Measurements from ENCODE around the gene ITPKB.
"Not testable (repeated sequence)": the region's sequence is repeated elsewhere in the genome, so short reads cannot be mapped to it uniquely, and the experiment has no call there.

Gene ITPKB

DNA sequence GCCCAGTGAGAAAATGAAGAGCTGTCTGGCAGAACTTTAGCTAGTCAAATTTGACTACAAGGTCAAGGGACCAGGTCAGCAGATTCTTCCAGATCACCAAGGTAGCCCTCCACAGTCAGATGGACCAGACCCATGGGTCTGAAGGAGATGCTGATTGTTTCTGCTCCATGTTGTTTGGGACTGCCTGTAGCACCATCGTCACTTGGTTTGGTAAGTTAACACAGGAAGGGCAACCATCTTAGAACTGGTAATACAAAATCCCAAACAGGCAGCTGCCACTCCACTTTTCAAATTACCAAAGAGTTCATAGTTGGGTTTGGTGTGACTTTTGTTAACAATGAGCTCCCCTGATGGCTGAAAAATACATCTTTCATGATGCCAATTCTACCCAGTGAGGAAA lies 9.0 kb downstream of the ITPKB start:
- H3K4me3 ChIP-seq (ENCODE audit: low read length), result no peak overlapping the region
- TF ChIP-seq ZNF274 (IDR thresholded peaks at IDR 0.05; ENCODE audit: low read depth, low read length), result no peak

DNA sequence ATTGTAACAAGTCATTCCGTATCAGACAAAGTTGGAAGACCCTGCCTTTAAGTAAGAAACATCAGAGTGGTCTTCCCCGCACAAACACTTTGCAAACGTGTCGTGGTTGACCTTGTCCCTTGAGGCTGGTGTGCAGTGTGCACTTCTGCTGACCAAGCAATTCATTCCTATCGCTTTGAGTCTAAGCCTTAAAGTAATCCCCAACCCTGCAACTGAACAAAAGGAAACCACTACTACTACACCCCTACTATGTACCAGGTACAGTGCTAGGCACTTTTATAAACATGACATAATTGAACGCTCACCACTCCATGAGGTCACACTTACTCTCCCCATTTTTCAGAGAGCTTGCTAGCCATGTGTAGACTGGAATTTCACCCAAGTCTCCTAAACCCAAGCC lies 10.6 kb downstream of the ITPKB start:
- no peak for TF ChIP-seq ZNF274 (IDR thresholded peaks at IDR 0.05; ENCODE audit: low read depth, low read length)
- H3K4me3 ChIP-seq (ENCODE audit: low read length), result no peak overlapping the region

DNA sequence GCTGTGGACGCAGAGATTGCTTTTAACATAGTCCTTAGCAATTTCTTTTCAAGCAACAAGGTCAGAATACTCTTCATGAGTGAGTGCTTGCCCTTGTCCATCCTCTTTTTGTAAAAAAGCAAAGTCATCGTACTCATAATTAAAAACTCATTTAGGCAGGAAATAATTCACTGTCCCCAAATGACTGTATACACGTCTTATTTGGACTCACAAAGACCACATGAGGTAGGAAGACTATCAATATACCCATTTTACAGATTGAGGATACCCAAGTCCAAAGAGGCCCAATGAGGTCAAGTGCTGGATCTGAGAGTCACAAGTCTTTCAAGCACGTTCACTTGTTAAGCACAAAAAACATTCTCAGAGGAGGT lies 13.2 kb downstream of the ITPKB start:
- TF ChIP-seq ZNF274 (IDR thresholded peaks at IDR 0.05; ENCODE audit: low read depth, low read length), result no peak

DNA sequence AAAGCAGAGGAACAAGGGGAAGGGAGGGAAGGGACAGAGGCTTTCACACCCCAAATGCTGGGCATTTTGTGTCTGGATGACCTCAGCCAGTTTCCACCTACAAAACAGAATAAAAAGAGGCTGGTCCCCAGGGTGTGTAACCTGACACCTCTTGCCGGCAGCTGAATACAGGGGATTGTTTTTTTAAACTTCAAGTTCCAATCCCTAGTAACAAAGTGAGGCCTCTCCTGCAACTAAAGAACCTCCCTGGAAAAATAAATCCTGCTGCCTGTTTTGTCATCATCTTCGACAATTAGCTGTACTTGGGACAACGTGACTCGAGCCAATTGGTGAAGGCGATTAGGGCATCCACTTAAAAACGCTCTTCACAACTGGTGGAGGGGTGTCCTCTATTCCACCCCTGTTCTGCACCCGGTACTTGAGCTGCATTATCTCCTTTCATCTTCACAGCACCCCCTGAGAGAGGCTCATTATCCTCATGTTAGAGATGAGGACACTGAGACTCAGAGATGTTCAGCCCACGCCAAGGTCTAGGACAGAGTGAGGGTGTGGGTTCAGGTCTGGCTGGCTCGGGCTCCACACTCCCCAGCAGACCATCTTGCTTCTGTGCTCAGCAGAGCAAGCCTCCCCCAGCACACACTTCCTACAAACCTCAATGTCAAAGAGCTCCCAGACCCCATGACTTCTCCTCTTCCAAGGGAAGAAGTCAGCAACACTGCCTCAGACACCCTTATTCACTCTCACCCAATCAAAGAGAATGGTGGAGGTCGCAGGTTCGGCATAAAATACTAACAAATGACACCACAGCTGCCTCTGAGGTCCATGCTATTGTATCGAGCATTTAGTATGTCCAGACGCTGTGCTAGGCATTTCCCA lies 15.2 kb downstream of the ITPKB start:
- H3K4me3 ChIP-seq (ENCODE audit: low read length), result no peak overlapping the region
- no peak for TF ChIP-seq ZNF274 (IDR thresholded peaks at IDR 0.05; ENCODE audit: low read depth, low read length)

More for the DNA sequence above, 13.2 kb downstream of the ITPKB start:
- no peak overlapping the region for H3K4me3 ChIP-seq (ENCODE audit: low read length)

DNA sequence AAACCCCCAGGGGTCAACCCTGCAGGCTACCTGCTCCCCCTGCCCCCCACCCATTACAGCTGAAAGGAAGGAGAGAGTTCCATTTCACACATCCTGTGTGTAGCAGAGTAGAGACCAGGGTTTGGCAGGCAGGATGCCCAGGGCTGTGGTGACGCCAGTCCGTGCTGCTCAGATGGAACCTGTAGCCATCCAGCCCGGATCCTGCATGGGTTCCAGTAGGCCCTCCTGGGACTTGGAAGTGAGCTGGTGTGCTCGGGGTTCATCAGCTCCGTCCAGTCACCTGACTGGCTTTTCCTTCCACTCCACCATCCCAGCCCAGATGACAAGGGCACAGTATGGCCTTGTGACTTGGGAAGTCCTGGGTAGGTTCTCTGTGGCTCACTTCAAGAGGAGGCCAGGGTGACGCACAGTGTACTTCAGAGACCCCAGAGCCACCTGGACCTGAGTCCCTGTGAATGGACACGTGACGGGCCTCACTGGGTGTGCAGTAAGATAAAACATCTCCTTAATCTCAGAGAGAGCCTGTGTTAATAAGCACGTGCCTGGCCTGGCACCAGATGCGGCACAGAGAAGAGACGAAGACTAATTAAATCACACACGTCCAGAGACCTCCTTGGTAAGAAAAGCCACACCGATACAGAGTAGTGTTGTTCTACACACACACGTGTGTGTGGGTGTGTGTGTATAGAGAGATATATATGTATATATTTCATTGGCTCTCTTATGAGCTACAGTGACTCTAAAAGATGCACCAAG lies 16.0 kb downstream of the ITPKB start:
- no peak overlapping the region for H3K4me3 ChIP-seq (ENCODE audit: low read length)
- TF ChIP-seq ZNF274 (IDR thresholded peaks at IDR 0.05; ENCODE audit: low read depth, low read length), result no peak

DNA sequence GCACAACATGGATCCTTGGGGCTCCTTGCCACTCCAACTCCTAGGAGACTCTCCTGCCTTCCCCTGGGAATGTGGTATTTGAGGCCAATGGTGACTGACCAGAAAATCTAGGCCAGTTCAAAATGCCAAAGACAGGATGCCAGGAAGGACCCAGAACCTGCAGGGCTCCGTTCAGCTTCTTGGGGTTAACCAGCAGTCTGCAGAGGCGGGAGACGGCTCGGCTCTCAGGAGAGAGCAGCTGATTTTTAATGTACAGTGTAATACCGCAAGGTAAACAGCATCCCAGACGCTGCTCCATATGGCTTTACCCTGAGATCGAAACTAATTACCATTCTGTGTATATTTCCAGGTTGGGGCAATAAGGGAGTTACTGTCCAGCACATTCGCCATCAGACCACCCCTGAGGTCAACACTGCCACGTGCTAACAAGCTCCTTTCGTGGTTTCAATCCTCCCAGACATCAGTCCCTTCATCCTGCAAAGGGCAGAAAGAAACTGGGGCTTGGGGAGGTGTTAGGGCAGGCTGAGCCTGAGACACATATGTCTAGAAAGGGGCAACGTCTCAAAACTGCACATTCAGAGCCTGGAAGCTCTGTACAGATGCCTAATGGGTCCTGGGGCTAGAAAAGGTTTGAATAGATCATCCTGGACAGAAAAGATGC lies 16.7 kb downstream of the ITPKB start:
- H3K4me3 ChIP-seq (ENCODE audit: low read length), result no peak overlapping the region
- no peak for TF ChIP-seq ZNF274 (IDR thresholded peaks at IDR 0.05; ENCODE audit: low read depth, low read length)

DNA sequence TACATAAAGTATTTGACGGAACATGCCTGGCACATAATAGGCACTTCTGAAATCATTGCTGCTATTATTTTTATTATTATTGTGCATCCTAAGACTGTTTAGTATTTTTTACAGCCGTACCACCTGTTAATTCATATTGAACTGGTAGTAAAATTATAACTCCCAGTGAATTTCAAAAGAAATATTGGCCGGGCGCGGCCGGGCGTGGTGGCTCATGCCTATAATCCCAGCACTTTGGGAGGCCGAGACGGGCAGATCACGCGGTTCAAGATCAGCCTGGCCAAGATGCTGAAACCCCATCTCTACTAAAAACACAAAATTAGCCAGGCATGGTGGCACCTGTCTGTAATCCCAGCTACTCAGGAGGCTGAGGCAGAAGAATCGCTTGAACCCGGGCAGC lies 18.5 kb downstream of the ITPKB start:
- not testable (repeated sequence) for H3K4me3 ChIP-seq (ENCODE audit: low read length)

DNA sequence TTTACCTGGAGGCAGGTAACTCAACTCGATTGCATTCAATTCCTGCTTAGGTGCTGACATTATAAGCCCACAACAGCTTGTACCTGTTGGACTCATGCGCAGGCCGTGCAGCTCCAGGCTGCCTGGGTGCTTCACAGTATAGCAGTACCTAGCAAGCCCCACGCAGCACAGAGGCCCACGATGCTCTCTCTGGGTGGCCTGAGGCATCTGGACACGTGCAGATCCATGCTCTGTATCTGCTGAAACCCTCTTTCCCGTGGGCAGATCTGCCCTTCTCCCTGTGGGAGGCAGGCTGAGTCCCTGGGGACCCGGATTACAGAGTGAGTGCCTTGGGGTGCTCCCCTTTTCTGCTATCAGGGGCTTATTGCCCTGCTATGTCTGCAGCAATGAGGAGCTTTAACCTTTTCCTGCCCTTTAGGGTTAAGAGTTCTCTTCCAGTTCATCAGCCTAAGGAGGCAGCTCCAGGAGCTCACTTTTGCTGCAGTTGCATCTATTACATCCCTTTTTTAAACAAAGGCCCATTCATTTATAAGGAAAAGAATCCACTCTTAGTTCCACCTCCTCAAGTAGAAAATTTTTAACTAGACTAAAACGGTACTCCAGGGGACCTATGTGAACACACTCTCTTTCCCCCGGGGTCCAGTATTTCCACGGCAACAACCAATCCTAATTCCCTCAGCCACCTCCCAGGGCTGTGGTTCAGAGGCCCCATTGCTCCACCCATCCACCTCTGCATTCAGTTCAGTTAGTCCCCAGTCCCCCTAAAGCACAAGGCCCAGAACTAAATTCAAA lies 19.3 kb downstream of the ITPKB start:
- H3K4me3 ChIP-seq (ENCODE audit: low read length), result no peak overlapping the region
- TF ChIP-seq ZNF274 (IDR thresholded peaks at IDR 0.05; ENCODE audit: low read depth, low read length), result no peak

DNA sequence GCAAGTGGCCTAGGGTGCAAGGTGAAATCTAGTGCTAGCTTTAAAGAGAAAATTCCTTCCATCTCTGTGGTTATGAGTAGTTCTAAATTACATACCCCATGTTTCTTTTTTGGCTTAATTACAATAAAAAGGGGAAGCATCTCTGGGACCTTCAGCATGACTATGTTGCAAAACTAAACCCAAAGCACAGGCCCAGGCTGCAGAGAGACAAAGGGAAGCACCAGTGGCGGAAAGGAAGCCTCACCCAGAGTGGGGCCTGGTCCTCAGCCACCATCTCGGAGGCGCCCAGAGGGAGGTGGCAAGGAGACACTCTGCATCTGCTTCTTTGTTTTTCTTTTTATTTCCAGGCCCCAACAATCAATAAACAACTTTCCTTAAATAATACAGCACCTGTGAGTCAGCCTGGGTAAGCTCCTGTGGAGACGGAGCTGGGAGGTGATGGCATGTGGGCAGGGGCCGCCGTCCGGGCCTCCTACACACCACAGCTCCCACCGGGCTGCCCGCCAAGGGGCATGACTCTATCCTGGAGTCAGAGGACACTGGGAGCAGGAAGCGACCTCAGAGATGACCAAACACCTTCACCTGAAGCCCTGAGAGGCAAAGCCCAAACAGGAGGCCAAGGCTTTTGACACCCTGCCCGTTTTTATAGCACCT lies 21.7 kb downstream of the ITPKB start:
- H3K4me3 ChIP-seq (ENCODE audit: low read length), result no peak overlapping the region
- TF ChIP-seq ZNF274 (IDR thresholded peaks at IDR 0.05; ENCODE audit: low read depth, low read length), result no peak

DNA sequence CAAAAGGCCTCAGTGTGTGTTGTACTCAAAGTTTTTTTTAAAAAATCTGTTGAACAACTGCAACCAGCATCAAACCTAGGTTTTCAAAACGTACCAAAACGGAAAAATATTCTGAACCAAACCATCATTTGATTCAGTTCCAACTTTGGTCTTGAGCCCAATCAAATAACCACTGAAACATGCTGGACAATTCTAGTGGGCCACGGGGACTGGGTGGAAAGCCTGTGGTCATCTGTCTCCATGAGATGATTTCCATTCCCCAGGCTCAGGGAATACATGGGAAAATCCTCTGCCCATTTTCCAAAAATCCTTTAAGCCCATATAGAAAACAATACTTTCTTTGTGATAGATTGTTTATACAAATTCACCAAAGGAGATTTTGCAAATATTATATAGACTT lies 22.5 kb downstream of the ITPKB start:
- H3K4me3 ChIP-seq (ENCODE audit: low read length), result no peak overlapping the region
- no peak for TF ChIP-seq ZNF274 (IDR thresholded peaks at IDR 0.05; ENCODE audit: low read depth, low read length)

DNA sequence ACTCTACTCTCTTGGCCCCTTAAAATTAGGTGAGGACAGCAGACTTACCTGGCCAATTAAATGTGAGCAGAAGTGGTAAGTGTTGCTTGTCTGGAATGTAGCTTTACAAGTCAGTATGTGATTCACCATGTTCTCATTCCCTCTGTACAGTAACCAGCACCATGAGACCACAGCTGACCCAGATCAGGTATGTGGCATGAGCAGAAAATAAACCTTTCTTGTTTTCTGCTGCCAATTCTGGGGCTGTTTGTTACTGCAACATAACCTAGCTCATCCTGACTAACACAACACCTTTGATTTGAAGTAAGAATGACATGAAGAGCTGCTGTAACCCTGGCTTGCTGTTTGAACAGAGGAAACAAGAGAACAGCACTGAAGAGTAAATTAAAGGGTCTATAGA lies 24.9 kb downstream of the ITPKB start:
- H3K4me3 ChIP-seq (ENCODE audit: low read length), result no peak overlapping the region

DNA sequence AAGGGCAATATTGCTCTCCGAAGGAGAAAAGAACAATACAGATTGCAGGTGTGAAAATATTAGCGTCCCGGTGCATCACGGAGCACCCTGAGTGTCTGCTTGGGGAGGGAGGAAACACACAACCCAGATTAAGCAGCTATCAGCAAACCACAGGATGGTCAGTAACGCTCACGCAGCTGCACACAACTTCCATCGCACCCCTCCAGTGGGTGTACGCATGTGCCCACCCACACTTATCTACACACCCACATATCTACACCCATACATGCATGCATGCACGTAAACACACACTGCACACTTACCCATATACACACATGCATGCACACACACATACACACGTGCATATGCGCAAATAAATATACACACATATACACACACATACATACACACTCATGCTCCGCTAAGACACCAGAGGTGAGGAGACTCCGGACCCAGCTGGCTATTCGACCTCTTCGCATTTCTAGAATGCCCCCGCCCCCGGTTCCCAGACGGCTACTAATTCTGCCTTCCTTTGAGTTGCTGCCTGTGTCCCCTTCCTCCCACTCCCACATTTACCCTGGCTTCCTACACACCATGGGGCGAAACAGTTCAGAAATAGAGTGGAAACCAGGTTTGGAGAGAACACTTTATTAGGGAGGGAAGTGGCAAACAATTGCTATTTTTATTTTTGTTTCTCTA lies 26.2 kb downstream of the ITPKB start:
- no peak for TF ChIP-seq ZNF274 (IDR thresholded peaks at IDR 0.05; ENCODE audit: low read depth, low read length)
- no peak overlapping the region; the same call in 1 of the 2 replicates for H3K4me3 ChIP-seq (ENCODE audit: low read length)

More for the DNA sequence above, 24.9 kb downstream of the ITPKB start:
- TF ChIP-seq ZNF274 (IDR thresholded peaks at IDR 0.05; ENCODE audit: low read depth, low read length), result no peak
